Measurements from ENCODE around the gene SNAP29. TPM values are rescaled to one million over a fixed set of nuclear protein-coding genes. Genes with fewer than 3 reads are reported as not detected.

Gene SNAP29
- total and polyA plus RNA-seq, 4 donors, result 14.8 to 27.2 (median 17.1) TPM

GRCh38 chr22:20873214-20873613, 14.4 kb downstream of the SNAP29 start:
- DNase-seq (no peak), ATAC-seq (ENCODE audit: insufficient read depth, low FRiP score) (no peak)
- Histone ChIP-seq H3K4me3 (no peak overlapping the region), H3K36me3 (ENCODE audit: control insufficient read depth in 4 of 4, insufficient read depth in 4 of 4, low read length in 4 of 4) (peaks cover 9 to 15% (median 10%) of the 10 kb centered on the region in 4 donors), H3K9me3 (ENCODE audit: control insufficient read depth in 4 of 4, insufficient read depth in 3 of 4, low read length in 3 of 4) (no peaks in the 10 kb centered on the region), H3K27me3 (ENCODE audit: control insufficient read depth in 3 of 3, insufficient read depth in 3 of 3, low read length in 2 of 3) (no peaks in the 10 kb centered on the region), H3K4me1 (ENCODE audit: control insufficient read depth in 5 of 5, insufficient read depth in 5 of 5, low read length in 5 of 5) (peaks cover 0 to 5% (median 2%) of the 10 kb centered on the region in 5 donors), H3K9ac (ENCODE audit: insufficient read depth in 1 of 2, low read length in 2 of 2) (no peak overlapping the region), H3K27ac (ENCODE audit: low read depth in 1 of 2, low read length in 1 of 2) (no peak overlapping the region)
- 93 to 94% methylated on average over 3 of the region's 3 CpGs for WGBS, 2 donors
- TF ChIP-seq, protein P1, sequence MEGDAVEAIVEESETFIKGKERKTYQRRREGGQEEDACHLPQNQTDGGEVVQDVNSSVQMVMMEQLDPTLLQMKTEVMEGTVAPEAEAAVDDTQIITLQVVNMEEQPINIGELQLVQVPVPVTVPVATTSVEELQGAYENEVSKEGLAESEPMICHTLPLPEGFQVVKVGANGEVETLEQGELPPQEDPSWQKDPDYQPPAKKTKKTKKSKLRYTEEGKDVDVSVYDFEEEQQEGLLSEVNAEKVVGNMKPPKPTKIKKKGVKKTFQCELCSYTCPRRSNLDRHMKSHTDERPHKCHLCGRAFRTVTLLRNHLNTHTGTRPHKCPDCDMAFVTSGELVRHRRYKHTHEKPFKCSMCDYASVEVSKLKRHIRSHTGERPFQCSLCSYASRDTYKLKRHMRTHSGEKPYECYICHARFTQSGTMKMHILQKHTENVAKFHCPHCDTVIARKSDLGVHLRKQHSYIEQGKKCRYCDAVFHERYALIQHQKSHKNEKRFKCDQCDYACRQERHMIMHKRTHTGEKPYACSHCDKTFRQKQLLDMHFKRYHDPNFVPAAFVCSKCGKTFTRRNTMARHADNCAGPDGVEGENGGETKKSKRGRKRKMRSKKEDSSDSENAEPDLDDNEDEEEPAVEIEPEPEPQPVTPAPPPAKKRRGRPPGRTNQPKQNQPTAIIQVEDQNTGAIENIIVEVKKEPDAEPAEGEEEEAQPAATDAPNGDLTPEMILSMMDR (IDR thresholded peaks at IDR 0.05; ENCODE audit: control extremely low read depth, extremely low read depth), result no peak

GRCh38 chr22:20875296-20875695, 16.5 kb downstream of the SNAP29 start:
- H3K27ac ChIP-seq (ENCODE audit: low read depth in 1 of 2, low read length in 1 of 2), result no peak overlapping the region
- H3K9ac ChIP-seq (ENCODE audit: insufficient read depth in 1 of 2, low read length in 2 of 2), result no peak overlapping the region
- no peak for DNase-seq
- no peaks in the 10 kb centered on the region for H3K9me3 ChIP-seq (ENCODE audit: control insufficient read depth in 4 of 4, insufficient read depth in 3 of 4, low read length in 3 of 4)
- H3K4me1 ChIP-seq (ENCODE audit: control insufficient read depth in 5 of 5, insufficient read depth in 5 of 5, low read length in 5 of 5), result no peaks in the 10 kb centered on the region
- H3K27me3 ChIP-seq (ENCODE audit: control insufficient read depth in 3 of 3, insufficient read depth in 3 of 3, low read length in 2 of 3), result no peaks in the 10 kb centered on the region
- TF ChIP-seq, protein P1 (IDR thresholded peaks at IDR 0.05; ENCODE audit: control extremely low read depth, extremely low read depth), result no peak
- H3K36me3 ChIP-seq (ENCODE audit: control insufficient read depth in 4 of 4, insufficient read depth in 4 of 4, low read length in 4 of 4), result peaks cover 8 to 14% (median 9%) of the 10 kb centered on the region in 4 donors
- WGBS, 2 donors, result 84 to 93% methylated on average over 1 of the region's 1 CpG
- H3K4me3 ChIP-seq, result no peak overlapping the region
- ATAC-seq (ENCODE audit: insufficient read depth, low FRiP score), result no peak

DNA sequence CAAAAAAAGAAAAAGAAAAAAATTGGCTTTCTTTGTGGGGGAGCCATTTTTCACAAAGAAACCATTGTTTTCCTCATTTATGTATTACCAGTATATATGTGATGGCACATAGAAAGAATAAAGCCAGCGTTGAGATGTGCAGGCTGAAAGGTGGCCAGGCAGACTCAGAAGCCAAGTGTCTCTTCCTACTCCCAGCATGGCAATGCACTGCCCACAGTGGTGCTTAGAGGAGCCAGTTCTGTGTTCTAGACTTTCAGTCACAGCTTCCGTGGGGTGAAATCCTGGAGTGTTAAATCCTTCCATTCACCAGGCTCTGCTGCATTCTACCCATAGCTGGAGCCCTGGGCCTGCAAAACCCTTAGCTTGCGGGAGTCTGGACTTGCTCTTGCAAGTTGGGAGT, 18.9 kb downstream of the SNAP29 start:
- WGBS, 2 donors, result 96% methylated on average over 3 of the region's 3 CpGs
- ATAC-seq (ENCODE audit: insufficient read depth, low FRiP score), result no peak

More for the DNA sequence above, 18.9 kb downstream of the SNAP29 start:
- H3K9ac ChIP-seq (ENCODE audit: insufficient read depth in 1 of 2, low read length in 2 of 2), result no peak overlapping the region
- no peak for DNase-seq
- H3K27me3 ChIP-seq (ENCODE audit: control insufficient read depth in 3 of 3, insufficient read depth in 3 of 3, low read length in 2 of 3), result no peaks in the 10 kb centered on the region
- no peaks in the 10 kb centered on the region for H3K9me3 ChIP-seq (ENCODE audit: control insufficient read depth in 4 of 4, insufficient read depth in 3 of 4, low read length in 3 of 4)
- no peaks in the 10 kb centered on the region for H3K4me1 ChIP-seq (ENCODE audit: control insufficient read depth in 5 of 5, insufficient read depth in 5 of 5, low read length in 5 of 5)
- TF ChIP-seq, protein P1 (IDR thresholded peaks at IDR 0.05; ENCODE audit: control extremely low read depth, extremely low read depth), result no peak
- H3K4me3 ChIP-seq, result no peak overlapping the region
- H3K36me3 ChIP-seq (ENCODE audit: control insufficient read depth in 4 of 4, insufficient read depth in 4 of 4, low read length in 4 of 4), result peaks cover 10 to 25% (median 12%) of the 10 kb centered on the region in 4 donors
- H3K27ac ChIP-seq (ENCODE audit: low read depth in 1 of 2, low read length in 1 of 2), result no peak overlapping the region

Data from lung (tissue), 12 donors.